HG03378 (cell line): ENCODE data around the gene POLE2.
"Not testable (repeated sequence)": the region's sequence is repeated elsewhere in the genome, so short reads cannot be mapped to it uniquely, and the experiment has no call there.

Experiments
- ATAC-seq: cut with Tn5 transposase; IDR thresholded peaks from one replicate; pipeline ENCODE4 v1.9.1; 2021; ENCODE audit warnings: mild to moderate bottlenecking, moderate library complexity; ENCODE audit not compliant: unreplicated experiment

The POLE2 gene

DNA sequence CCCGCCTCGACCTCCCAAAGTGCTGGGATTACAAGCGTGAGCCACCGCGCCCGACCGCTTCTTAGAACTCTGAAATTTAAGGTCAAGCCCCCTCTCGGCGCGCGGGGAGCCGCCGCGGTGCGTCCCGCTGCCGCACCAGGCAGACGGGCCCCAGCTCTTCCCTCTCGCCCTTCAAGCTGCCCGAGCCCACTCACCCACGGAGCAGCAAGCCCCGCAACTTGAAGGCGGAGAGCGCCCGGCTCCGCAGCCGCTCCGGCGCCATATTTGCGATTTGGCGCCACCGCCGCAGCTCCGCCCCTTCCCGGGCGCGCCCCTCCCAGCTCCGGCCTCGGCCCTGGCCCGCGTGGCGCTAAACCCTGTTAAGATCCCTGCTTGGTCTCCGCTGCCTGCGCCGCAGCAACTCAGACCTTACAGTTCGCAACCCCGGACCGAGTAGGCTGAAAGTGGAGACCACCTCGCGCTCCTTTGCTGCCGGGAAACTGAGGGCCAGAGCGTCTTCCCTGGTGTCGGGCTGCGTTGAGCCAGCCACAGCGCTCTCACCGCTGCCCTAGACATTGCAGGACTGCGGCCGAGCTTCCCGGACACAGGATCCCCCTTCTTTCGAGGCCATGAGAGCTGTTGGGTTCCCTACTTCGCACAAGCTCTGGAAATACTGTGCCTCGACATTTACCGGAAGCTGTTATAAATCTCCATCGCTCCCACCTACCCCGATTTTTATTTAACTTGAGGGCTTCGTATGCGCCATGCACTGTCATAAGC is at the start of gene POLE2:
Gene POLE2 (minus strand): TSS at position 273 of the 759 bp plus-strand sequence. CDS start 11 bp downstream, at position 262.
- peak; percentile 79 for ATAC-seq

DNA sequence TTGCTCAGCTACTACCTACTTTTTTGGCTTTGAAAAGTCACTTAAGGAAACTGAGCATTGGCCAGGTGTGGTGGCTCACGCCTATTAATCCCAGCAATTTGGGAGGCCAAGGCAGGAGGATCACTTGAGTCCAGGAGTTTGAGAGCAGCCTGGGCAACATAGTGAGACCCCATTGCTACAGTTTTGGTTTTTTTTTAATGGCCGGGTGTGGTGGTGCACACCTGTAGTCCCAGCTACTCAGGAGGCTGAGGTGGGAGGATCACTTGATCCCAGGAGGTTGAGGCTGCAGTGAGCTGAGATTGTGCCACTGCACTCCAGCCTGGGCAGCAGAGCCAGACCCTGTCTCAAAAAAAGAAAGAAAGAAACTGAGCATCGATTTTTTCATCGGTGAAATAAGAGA is 47.7 kb upstream of the POLE2 start:
- not testable (repeated sequence) for ATAC-seq

GRCh38 chr14:49733836-49734235 is 45.8 kb upstream of the POLE2 start:
- no peak for ATAC-seq

DNA sequence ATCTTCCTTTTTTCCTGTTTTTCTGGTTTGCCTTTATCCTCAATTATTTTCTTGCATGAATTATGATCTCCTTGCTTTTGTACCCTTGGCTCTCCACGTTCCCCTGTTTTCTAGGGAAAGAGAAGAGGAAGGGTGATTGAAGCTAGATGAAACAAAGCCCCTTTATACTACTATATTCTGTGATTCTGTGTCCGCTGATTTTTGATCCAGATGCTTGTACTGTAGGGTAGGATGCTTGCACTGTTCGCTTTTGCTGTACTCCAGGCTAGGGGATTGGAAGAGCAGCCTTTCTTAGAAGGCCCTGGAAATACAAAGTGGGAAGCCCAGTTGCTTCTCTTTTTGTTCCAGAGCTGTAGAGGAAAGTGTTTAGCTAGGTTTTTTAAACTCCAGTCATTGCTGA is 44.9 kb upstream of the POLE2 start:
- ATAC-seq = no peak

- no peak for ATAC-seq
Measured at GRCh38 chr14:49727171-49727570, 39.2 kb upstream of the POLE2 start.

GRCh38 chr14:49721733-49722435 is 33.9 kb upstream of the POLE2 start:
- not testable (repeated sequence) for ATAC-seq

GRCh38 chr14:49720744-49721143 is 32.7 kb upstream of the POLE2 start:
- ATAC-seq = no peak

GRCh38 chr14:49710993-49711392 is 23.0 kb upstream of the POLE2 start:
- not testable (repeated sequence) for ATAC-seq

GRCh38 chr14:49704471-49704870 is 16.5 kb upstream of the POLE2 start:
- ATAC-seq = not testable (repeated sequence)

GRCh38 chr14:49703965-49704364 is 16.0 kb upstream of the POLE2 start:
- ATAC-seq = no peak

GRCh38 chr14:49702725-49703124 is 14.7 kb upstream of the POLE2 start:
- ATAC-seq = no peak

DNA sequence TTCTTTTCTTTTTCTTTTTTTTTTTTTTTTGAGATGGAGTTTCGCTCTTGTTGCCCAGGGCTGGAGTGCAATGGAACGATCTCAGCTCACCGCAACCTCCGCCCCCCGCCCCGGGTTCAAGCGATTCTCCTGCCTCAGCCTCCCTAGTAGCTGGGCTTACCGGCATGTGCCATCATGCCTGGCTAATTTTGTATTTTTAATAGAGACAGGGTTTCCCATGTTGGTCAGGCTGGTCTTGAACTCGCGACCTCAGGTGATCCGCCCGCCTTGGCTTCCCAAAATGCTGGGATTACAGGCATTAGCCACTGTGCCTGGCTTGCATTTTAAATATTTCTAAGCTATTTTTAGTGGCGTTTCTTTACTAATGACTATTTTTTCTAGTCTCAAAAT is 5.7 kb upstream of the POLE2 start:
- ATAC-seq = not testable (repeated sequence)

DNA sequence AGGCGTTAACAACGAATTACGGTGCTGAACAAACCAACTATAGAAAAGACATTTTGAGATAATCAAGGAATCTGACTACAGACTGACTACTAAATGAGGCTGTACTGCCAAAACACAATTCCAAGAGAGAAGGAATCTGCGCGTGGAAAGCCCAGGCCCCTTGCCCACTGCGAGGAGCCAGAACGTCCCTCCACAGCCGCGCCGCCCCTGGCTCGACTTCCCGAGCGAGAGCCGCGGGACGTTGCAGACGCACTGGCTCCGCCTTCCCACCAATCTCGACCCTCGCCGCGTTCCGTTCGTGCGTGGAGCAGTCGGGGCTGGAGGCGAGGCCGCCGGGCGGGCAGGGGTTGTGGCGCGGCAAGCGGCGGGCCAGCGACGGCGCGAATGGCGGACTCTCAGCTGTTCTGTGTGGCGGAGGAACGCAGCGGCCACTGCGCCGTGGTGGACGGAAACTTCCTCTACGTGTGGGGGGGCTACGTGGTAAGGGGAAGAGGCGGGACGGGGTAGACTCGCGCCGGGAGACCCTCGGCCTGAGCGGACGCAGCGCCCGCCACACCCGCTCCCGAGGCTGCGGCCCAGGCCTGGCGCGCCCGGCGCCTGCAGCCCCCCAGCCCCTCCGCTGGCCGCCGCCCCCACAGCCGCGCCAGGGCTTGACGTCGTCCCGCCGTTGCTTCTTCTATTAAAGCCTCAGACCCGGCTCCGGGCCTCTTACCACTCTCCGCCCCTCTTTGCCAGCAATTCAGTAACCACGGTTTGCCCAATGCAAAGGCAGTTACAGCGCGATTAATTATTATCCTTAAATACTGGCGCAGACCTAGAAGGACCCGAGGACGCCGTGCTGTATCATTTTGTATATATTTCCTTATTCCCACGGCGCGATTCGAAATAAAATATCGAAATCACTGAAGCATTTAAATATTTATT is 5.1 kb upstream of the POLE2 start, which contains the start of gene KLHDC1:
Gene KLHDC1 (plus strand): TSS at position 310 of the 924 bp plus-strand sequence. CDS start 75 bp downstream, at position 385.
- peak; percentile 58 for ATAC-seq

- ATAC-seq = no peak
Measured at GRCh38 chr14:49692193-49692757, 4.3 kb upstream of the POLE2 start.

DNA sequence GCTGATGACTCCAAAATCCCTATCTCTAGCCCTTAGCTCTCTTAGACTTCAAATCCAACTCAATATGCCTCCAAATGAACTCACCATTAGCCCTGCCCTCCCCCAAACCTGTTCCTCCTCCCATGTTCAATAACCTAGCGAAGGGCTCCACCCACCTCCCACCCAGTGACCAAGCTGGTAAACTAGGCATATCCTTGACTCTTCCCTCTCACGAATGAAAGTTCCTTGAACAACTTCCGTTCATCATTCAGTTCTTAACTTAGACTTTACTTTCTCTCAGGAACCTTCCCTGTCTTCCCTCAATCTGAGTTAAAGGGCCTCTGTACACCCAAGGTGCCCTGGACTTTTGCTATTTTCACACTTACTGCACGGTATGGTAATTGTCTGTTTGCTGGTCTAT is 3.0 kb upstream of the POLE2 start:
- ATAC-seq = no peak

- ATAC-seq = no peak
Measured at GRCh38 chr14:49688701-49689030, 652 bp upstream of the POLE2 start.

DNA sequence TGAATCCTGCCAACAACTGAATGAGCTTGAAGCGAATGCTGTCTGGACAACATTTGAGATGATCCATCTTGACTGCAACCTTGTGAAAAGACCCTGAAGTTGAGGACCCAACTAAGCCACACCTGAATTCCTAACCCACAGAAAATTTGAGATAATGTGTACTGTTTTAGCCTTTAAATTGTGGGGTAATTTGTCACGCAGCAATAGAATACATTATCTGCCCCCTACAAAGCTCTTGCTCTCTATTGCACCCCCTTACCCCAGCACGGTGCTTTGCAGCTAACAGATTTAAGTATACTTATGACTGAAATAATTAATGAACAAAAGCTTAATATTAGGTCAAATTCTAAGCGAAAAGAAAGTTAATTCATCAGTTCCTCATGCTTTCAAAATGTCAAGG is 1.6 kb downstream of the POLE2 start:
- no peak for ATAC-seq

DNA sequence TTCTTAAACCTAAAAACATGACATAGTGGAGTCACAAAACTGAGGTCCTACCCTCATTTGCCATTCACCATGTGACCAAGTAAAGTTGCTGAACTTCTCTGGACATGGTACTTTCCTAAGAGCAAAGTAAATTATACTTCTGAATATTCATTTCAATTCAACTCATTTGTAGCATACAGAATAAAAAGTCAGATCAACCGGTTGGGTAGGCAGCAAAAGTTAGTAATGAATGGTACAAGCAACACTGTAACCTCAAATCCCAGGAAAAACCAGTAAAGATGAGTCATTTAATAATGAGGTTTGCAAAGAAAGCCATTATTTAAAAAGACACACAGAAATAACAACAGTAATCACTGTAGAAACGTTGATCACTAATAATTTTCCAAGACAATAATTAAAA is 8.7 kb downstream of the POLE2 start:
- no peak for ATAC-seq

GRCh38 chr14:49677643-49678042 is 10.4 kb downstream of the POLE2 start:
- no peak for ATAC-seq

DNA sequence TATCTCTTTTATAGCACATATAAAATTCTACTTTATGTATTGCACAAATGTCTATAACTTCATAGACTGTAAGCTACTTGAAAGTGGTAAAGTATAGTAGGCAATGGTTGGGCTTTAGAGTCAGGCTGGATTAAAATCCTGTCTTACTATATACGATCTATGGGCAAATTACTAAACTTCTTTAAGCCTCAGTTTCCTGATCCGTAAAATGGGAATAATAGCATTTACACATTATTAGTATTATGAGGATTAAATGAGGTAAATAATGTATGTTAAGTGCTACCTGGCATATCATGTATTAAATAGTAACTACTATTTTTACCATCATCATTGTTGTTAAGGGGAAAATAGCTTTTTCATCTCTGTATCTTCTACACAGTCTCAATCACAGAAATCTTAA is 14.4 kb downstream of the POLE2 start:
- no peak for ATAC-seq

DNA sequence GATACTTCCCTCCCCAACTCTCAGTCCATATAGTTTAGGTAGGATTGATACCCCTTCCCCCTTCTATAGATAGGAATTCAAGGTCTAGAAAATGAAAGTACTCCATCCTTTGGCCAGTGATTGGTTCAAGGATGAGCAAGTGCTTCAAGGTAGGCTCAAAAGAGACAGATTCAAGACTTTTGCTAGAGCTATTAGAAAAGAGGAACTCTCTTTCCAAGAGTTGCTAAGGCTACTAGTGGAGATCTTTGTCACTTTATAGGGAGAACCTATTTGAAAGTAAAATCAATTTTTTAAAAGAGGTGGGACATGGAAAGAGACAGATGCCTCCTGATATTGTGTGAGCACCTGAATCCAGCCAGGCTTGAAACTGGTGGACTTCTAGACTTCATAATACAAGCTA is 17.5 kb downstream of the POLE2 start:
- ATAC-seq = no peak
